DND-41 (cell line): ENCODE results near the gene CYREN.

Experiments
- CTCF ChIP-seq: IDR thresholded peaks from 2 replicates; pipeline ENCODE4 v1.5.1; 2012; ENCODE audit warnings: borderline replicate concordance, low read length, moderate library complexity, mild to moderate bottlenecking; ENCODE audit not compliant: poor library complexity, severe bottlenecking; ENCODE audit errors: extremely low read depth
- EZH2 ChIP-seq: IDR thresholded peaks from 3 replicates; pipeline ENCODE4 v1.6.1; 2012; ENCODE audit warnings: borderline replicate concordance, low read depth, mild to moderate bottlenecking, moderate library complexity, low read length, inconsistent platforms; ENCODE audit not compliant: severe bottlenecking

GRCh38 chr7:135181929-135182678, 11.6 kb upstream of the CYREN start:
- TF ChIP-seq CTCF (no peak), EZH2 (no peak)
